Measurements from ENCODE around the gene SLAIN1. TPM values are rescaled to one million over a fixed set of nuclear protein-coding genes. Genes with fewer than 3 reads are reported as not detected.

SLAIN1 gene
- total and polyA plus RNA-seq, 2 of the 8 experiments (the other 6 are each of a cell fraction or from before 2014, with no cell fraction given), result 35.0 to 37.7 TPM

GRCh38 chr13:77660841-77661250 lies 36.6 kb upstream of the SLAIN1 start:
- TF ChIP-seq TAF1 (IDR thresholded peaks at IDR 0.05; ENCODE audit: low read depth, low read length) (no peak), SRF (IDR thresholded peaks at IDR 0.05; ENCODE audit: low read depth, low read length) (no peak), SIN3A (conservative IDR thresholded peaks at IDR 0.05 in 1 of 2, IDR thresholded peaks at IDR 0.05 in 1 of 2; ENCODE audit: low read depth in 1 of 2, low read length in 2 of 2) (no peak), SIX5 (IDR thresholded peaks at IDR 0.05; ENCODE audit: low read depth, low read length) (no peak), BACH1 (IDR thresholded peaks at IDR 0.05; ENCODE audit: low read length) (no peak), FOSL1 (IDR thresholded peaks at IDR 0.05; ENCODE audit: insufficient read depth, low read depth, low read length) (no peak), EZH2 (IDR thresholded peaks at IDR 0.05; ENCODE audit: low read depth, low read length, severe bottlenecking) (no peak), RFX5 (IDR thresholded peaks at IDR 0.05; ENCODE audit: borderline replicate concordance, low read depth, low read length) (no peak)
- TF ChIP-seq, protein P1, sequence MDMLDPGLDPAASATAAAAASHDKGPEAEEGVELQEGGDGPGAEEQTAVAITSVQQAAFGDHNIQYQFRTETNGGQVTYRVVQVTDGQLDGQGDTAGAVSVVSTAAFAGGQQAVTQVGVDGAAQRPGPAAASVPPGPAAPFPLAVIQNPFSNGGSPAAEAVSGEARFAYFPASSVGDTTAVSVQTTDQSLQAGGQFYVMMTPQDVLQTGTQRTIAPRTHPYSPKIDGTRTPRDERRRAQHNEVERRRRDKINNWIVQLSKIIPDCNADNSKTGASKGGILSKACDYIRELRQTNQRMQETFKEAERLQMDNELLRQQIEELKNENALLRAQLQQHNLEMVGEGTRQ (IDR thresholded peaks at IDR 0.05; ENCODE audit: low read length), result no peak
- Histone ChIP-seq H3K27ac (ENCODE audit: low read depth, low read length) (no peak overlapping the region), H3K4ac (replicated peaks; ENCODE audit: insufficient read length, low read depth, low read length) (no peak overlapping the region), H3K23ac (ENCODE audit: insufficient read length) (no peak overlapping the region), H3K4me2 (ENCODE audit: insufficient read depth in 1 of 2, low read depth in 2 of 2, low read length in 2 of 2) (no peak overlapping the region), H3K18ac (ENCODE audit: extremely low read depth, low read length) (no peak overlapping the region), H3K79me1 (ENCODE audit: low read depth, low read length) (no peaks in the 10 kb centered on the region), H3K4me1 (replicated peaks in 1 of 4; ENCODE audit: control insufficient read depth in 3 of 4, insufficient read depth in 4 of 4, low read length in 3 of 4) (no peaks in the 10 kb centered on the region), H4K20me1 (replicated peaks in 1 of 2; ENCODE audit: control insufficient read depth in 1 of 2, insufficient read depth in 2 of 2, low read length in 2 of 2) (no peaks in the 10 kb centered on the region), H2AK5ac (ENCODE audit: low read depth, low read length) (no peak overlapping the region), H3K56ac (replicated peaks; ENCODE audit: insufficient read length, low read depth, low read length) (no peak overlapping the region), H3K9ac (replicated peaks in 1 of 4; ENCODE audit: extremely low read depth in 1 of 4, low read depth in 3 of 4, low read length in 3 of 4) (no peak overlapping the region), H2BK5ac (ENCODE audit: low read depth, low read length) (no peak overlapping the region), H3K14ac (ENCODE audit: insufficient read length) (no peak overlapping the region), H2BK120ac (replicated peaks; ENCODE audit: low read depth, low read length) (no peak overlapping the region), H3K9me3 (ENCODE audit: insufficient read depth in 2 of 2, low read depth in 1 of 2, low read length in 1 of 2) (peaks cover 3 to 27% of the 10 kb centered on the region in 2 experiments; a peak in 2 of 4 replicates), H4K91ac (replicated peaks; ENCODE audit: insufficient read length, low read length) (no peak overlapping the region), H4K8ac (ENCODE audit: extremely low read depth, insufficient read depth, low read length) (no peak overlapping the region), H2BK15ac (ENCODE audit: low read length) (no peak overlapping the region), H2AFZ (ENCODE audit: low read length) (no peak overlapping the region), H2BK12ac (ENCODE audit: low read depth, low read length) (no peak overlapping the region), H4K5ac (ENCODE audit: insufficient read length, low read depth, low read length) (no peak overlapping the region), H3K23me2 (ENCODE audit: low read depth, low read length) (no peaks in the 10 kb centered on the region), H3K4me3 (ENCODE audit: extremely low read depth in 1 of 4, insufficient read depth in 2 of 4, low read depth in 3 of 4, low read length in 4 of 4) (no peak overlapping the region), H2BK20ac (ENCODE audit: low read length) (no peak overlapping the region), H3K27me3 (replicated peaks in 1 of 4; ENCODE audit: control insufficient read depth in 3 of 4, extremely low read depth in 1 of 4, insufficient read depth in 3 of 4, low read length in 3 of 4) (no peaks in the 10 kb centered on the region), H3K79me2 (ENCODE audit: control insufficient read depth in 1 of 2, insufficient read depth in 2 of 2, low read length in 2 of 2) (no peaks in the 10 kb centered on the region), H3K36me3 (ENCODE audit: control insufficient read depth in 2 of 4, insufficient read depth in 4 of 4, low read length in 3 of 4) (no peaks in the 10 kb centered on the region)
- no peak for FAIRE-seq
- CTCF ChIA-PET (ENCODE audit: partially characterized antibody), result no interaction called here
- POLR2A ChIA-PET (ENCODE audit: partially characterized antibody), result no interaction called here
- 86% methylated on average over 12 of the region's 15 CpGs; no CpG with 5 or more reads in 1 of the 2 experiments for WGBS, 2 experiments (ENCODE audit: extremely low coverage in 1 of 2, insufficient coverage in 1 of 2, insufficient read length in 1 of 2, insufficient replicate concordance in 2 of 2, low coverage in 1 of 2, low lambda C conversion rate in 2 of 2, missing lambda C conversion rate in 1 of 2)
- DNase-seq (ENCODE audit: low read depth in 1 of 2, low spot score in 2 of 2), result no peak

Data from H1 (cell line).